IPS-15b (cell line): ENCODE data around the gene ANP32A.

Experiments used
- H3K27me3 ChIP-seq: one replicate; pipeline ENCODE4 v1.6.1; 2013; ENCODE audit warnings: low read length; ENCODE audit not compliant: control insufficient read depth, insufficient read depth
- H3K36me3 ChIP-seq: one replicate; pipeline ENCODE4 v1.6.1; 2013; ENCODE audit warnings: low read length; ENCODE audit not compliant: control insufficient read depth, insufficient read depth
- H3K4me1 ChIP-seq: one replicate; pipeline ENCODE4 v1.6.1; 2013; ENCODE audit warnings: mild to moderate bottlenecking, low read length; ENCODE audit not compliant: control insufficient read depth, insufficient read depth
- H3K4me3 ChIP-seq: one replicate; pipeline ENCODE4 v1.5.1; 2013; ENCODE audit warnings: low read depth, low read length
- H3K9ac ChIP-seq: one replicate; pipeline ENCODE4 v1.6.1; 2013; ENCODE audit warnings: low read depth, mild to moderate bottlenecking, low read length
- H3K9me3 ChIP-seq: one replicate; pipeline ENCODE4 v1.6.1; 2013; ENCODE audit warnings: mild to moderate bottlenecking, low read length; ENCODE audit not compliant: control insufficient read depth, insufficient read depth

ANP32A gene

GRCh38 chr15:68807249-68807648 lies 13.4 kb downstream of the ANP32A start:
- Histone ChIP-seq H3K4me1 (peaks cover 22% of the 10 kb centered on the region), H3K36me3 (peaks cover 8% of the 10 kb centered on the region), H3K9me3 (no peaks in the 10 kb centered on the region), H3K27me3 (no peaks in the 10 kb centered on the region), H3K9ac (no peak overlapping the region), H3K4me3 (no peak overlapping the region)

DNA sequence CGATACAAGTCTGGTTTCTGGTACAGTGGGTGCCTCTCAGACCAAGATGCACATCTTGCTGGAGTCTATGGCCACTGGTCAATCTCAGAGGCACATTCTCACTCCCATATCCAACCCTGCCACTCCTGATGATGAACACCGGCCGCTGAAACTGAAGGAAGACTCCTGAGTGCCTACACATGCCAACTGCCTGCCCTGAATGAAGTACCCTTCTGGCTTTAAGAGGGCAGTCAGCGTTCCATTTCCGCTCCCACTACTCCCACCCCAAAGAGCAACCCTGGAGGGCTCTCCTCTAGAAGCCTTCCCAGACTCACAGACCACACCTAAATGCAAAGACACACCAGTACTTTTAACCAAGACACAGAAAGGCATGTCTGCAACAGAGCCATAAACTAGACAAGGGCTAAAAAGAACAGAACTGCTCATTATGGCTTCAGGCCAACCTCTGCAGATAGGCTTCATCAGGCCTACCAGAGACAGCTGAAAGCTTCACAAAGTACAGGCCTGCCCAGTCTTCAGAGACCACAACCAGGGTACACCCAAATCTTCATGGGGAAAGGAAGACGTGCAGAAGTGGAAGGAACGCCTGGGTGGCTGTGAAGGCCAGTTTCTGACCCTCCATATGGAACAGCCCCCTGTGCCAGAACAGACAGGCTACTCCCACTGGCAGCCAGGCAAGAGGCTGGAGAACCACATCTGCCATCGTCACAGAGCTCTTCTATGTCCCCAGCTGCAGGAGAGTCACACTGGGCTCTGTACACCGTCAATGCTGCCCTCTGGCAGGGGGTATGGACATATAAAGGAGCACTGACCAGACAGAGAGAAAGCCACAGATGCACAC lies 14.3 kb downstream of the ANP32A start:
- peaks cover 8% of the 10 kb centered on the region for H3K36me3 ChIP-seq
- no peaks in the 10 kb centered on the region for H3K27me3 ChIP-seq
- H3K9ac ChIP-seq: no peak overlapping the region
- H3K4me3 ChIP-seq: no peak overlapping the region
- H3K4me1 ChIP-seq: peaks cover 22% of the 10 kb centered on the region
- H3K9me3 ChIP-seq: no peaks in the 10 kb centered on the region

DNA sequence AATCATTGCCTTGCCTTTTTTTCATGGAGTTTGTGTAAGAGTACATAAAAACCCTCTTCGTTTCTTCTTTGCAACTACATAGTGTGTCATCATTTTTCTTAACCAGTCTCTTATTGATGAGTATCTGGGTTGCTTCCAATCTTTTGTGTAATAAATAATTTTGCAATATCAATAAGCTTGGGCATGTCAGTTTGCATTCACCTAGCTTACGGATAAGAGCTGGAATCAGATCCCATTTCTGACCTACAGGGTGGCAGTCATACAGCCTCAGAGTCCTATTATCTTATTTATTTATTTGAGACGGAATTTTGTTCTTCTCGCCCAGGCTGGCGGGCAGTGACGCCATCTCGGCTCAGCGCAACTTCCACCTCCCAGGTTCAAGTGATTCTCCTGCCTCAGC lies 18.3 kb downstream of the ANP32A start:
- Histone ChIP-seq H3K4me1 (peaks cover 12% of the 10 kb centered on the region), H3K36me3 (peaks cover 4% of the 10 kb centered on the region), H3K4me3 (no peak overlapping the region), H3K9me3 (no peaks in the 10 kb centered on the region), H3K9ac (no peak overlapping the region), H3K27me3 (no peaks in the 10 kb centered on the region)

- Histone ChIP-seq H3K9ac (no peak overlapping the region), H3K9me3 (no peaks in the 10 kb centered on the region), H3K4me1 (peaks cover 8% of the 10 kb centered on the region), H3K27me3 (no peaks in the 10 kb centered on the region), H3K4me3 (no peak overlapping the region), H3K36me3 (no peaks in the 10 kb centered on the region)
These were observed 19.0 kb downstream of the ANP32A start for GRCh38 chr15:68801572-68802148.

GRCh38 chr15:68800875-68801274 lies 19.8 kb downstream of the ANP32A start:
- Histone ChIP-seq H3K4me1 (peaks cover 8% of the 10 kb centered on the region), H3K27me3 (no peaks in the 10 kb centered on the region), H3K36me3 (no peaks in the 10 kb centered on the region), H3K9me3 (no peaks in the 10 kb centered on the region), H3K4me3 (no peak overlapping the region), H3K9ac (no peak overlapping the region)

GRCh38 chr15:68798346-68799094 lies 22.2 kb downstream of the ANP32A start:
- peaks cover 26% of the 10 kb centered on the region for H3K4me1 ChIP-seq
- H3K27me3 ChIP-seq: no peaks in the 10 kb centered on the region
- no peaks in the 10 kb centered on the region for H3K9me3 ChIP-seq
- H3K4me3 ChIP-seq: no peak overlapping the region
- no peaks in the 10 kb centered on the region for H3K36me3 ChIP-seq
- H3K9ac ChIP-seq: no peak overlapping the region

- Histone ChIP-seq H3K4me3 (no peak overlapping the region), H3K4me1 (peaks cover 33% of the 10 kb centered on the region), H3K36me3 (no peaks in the 10 kb centered on the region), H3K9ac (no peak overlapping the region), H3K27me3 (no peaks in the 10 kb centered on the region), H3K9me3 (no peaks in the 10 kb centered on the region)
These were observed 22.9 kb downstream of the ANP32A start for GRCh38 chr15:68797599-68798345.

GRCh38 chr15:68797191-68797590 lies 23.5 kb downstream of the ANP32A start:
- Histone ChIP-seq H3K36me3 (no peaks in the 10 kb centered on the region), H3K9me3 (no peaks in the 10 kb centered on the region), H3K4me3 (no peak overlapping the region), H3K9ac (no peak overlapping the region), H3K27me3 (no peaks in the 10 kb centered on the region), H3K4me1 (peaks cover 39% of the 10 kb centered on the region)

DNA sequence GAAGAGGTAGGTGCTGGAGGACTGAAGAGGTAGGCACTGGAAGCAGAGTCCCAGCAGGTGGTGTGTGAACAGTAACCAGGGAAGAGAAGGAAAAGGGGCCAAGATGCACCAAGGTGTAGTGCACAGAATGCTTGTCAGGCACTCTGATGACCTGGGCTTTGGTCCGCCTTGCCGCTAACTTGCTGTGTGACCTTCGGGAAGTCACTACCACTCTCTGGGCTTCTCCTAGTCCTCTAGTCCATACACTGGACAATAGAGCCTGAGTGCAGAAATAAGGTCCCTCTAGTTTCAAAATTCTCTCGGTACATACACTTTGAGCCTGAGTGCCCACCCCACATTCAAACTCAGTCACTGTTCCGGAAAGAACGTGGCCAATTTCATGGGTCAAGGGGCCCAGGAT lies 24.1 kb downstream of the ANP32A start:
- Histone ChIP-seq H3K4me1 (peaks cover 42% of the 10 kb centered on the region), H3K9me3 (no peaks in the 10 kb centered on the region), H3K4me3 (no peak overlapping the region), H3K27me3 (no peaks in the 10 kb centered on the region), H3K36me3 (no peaks in the 10 kb centered on the region), H3K9ac (no peak overlapping the region)

- H3K27me3 ChIP-seq: no peaks in the 10 kb centered on the region
- H3K4me1 ChIP-seq: peaks cover 51% of the 10 kb centered on the region
- peak overlapping the region; percentile 57 for H3K9ac ChIP-seq
- H3K4me3 ChIP-seq: peak overlapping the region; percentile 41
- H3K9me3 ChIP-seq: no peaks in the 10 kb centered on the region
- no peaks in the 10 kb centered on the region for H3K36me3 ChIP-seq
These were observed 25.3 kb downstream of the ANP32A start for GRCh38 chr15:68795298-68795848.

DNA sequence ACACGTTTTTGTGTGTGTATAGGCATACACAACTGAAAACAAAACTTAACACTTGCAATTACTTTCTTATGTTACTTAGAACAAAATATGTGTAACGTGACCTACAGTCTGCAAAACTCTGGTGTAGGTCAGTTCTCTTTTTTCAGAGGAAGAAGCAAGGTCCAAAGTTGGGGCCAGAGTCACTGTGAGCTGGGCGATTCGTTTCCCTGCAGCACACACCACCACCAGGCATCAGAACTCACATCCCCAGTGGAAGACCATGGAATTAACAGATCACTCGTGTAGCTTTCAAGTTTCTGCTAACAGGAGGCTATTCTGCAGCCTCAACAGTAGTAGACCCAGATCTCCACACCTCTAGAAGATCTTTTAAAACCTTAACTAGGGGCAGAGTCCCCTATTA lies 25.8 kb downstream of the ANP32A start:
- Histone ChIP-seq H3K4me3 (peak overlapping the region; percentile 16), H3K9me3 (no peaks in the 10 kb centered on the region), H3K27me3 (no peaks in the 10 kb centered on the region), H3K36me3 (no peaks in the 10 kb centered on the region), H3K9ac (no peak overlapping the region), H3K4me1 (peaks cover 55% of the 10 kb centered on the region)
